Medulla oblongata (tissue), 1 donor: Measurements from ENCODE around the gene HLA-DQB2.
A peak's percentile ranks its signal among the peaks of the same experiment; 100 is the strongest.
"Not testable (repeated sequence)": the region's sequence is repeated elsewhere in the genome, so short reads cannot be mapped to it uniquely, and the experiment has no call there.

Source experiments
- DNase-seq: peaks from one replicate; pipeline ENCODE4 v3.0.0-alpha.2; 2015; ENCODE audit errors: extremely low spot score

HLA-DQB2 gene

GRCh38 chr6:32763421-32763820 is at the start of gene HLA-DQB2:
Gene HLA-DQB2, minus strand, starts transcription at chr6:32763532. Its CDS starts 62 bp downstream, at chr6:32763470.
- peak; percentile 3 for DNase-seq

- no peak for DNase-seq
Measured at GRCh38 chr6:32809171-32809570, 45.8 kb upstream of the HLA-DQB2 start.

- no peak for DNase-seq
Measured at GRCh38 chr6:32807020-32807580, 43.8 kb upstream of the HLA-DQB2 start.

GRCh38 chr6:32805404-32805803 is 42.1 kb upstream of the HLA-DQB2 start:
- DNase-seq: not testable (repeated sequence)

GRCh38 chr6:32803416-32803815 is 40.1 kb upstream of the HLA-DQB2 start:
- peak; percentile 22 for DNase-seq

GRCh38 chr6:32799740-32800139 is 36.4 kb upstream of the HLA-DQB2 start:
- DNase-seq: no peak

GRCh38 chr6:32799168-32799567 is 35.8 kb upstream of the HLA-DQB2 start:
- no peak for DNase-seq

- peak; percentile 81 for DNase-seq
Measured at GRCh38 chr6:32796848-32797776, 33.8 kb upstream of the HLA-DQB2 start.

GRCh38 chr6:32794510-32794909 is 31.2 kb upstream of the HLA-DQB2 start:
- peak; percentile 60 for DNase-seq

GRCh38 chr6:32792901-32793435 is 29.6 kb upstream of the HLA-DQB2 start:
- DNase-seq: no peak

GRCh38 chr6:32790306-32790705 is 27.0 kb upstream of the HLA-DQB2 start:
- DNase-seq: no peak

GRCh38 chr6:32785781-32786533 is 22.6 kb upstream of the HLA-DQB2 start:
- peak; percentile 90 for DNase-seq

GRCh38 chr6:32782923-32783322 is 19.6 kb upstream of the HLA-DQB2 start:
- not testable (repeated sequence) for DNase-seq

- DNase-seq: no peak
Measured at GRCh38 chr6:32779036-32779435, 15.7 kb upstream of the HLA-DQB2 start.

- no peak for DNase-seq
Measured at GRCh38 chr6:32775071-32775470, 11.7 kb upstream of the HLA-DQB2 start.

- DNase-seq: no peak
Measured at GRCh38 chr6:32774426-32774825, 11.1 kb upstream of the HLA-DQB2 start.

- DNase-seq: no peak
Measured at GRCh38 chr6:32772656-32773055, 9.3 kb upstream of the HLA-DQB2 start.

GRCh38 chr6:32764048-32764447 is 716 bp upstream of the HLA-DQB2 start:
- no peak for DNase-seq

GRCh38 chr6:32761548-32761947 is 1.8 kb downstream of the HLA-DQB2 start:
- DNase-seq: no peak

- no peak for DNase-seq
Measured at GRCh38 chr6:32761072-32761471, 2.3 kb downstream of the HLA-DQB2 start.

GRCh38 chr6:32759669-32760068 is 3.7 kb downstream of the HLA-DQB2 start:
- no peak for DNase-seq

GRCh38 chr6:32752580-32752979 is 10.8 kb downstream of the HLA-DQB2 start:
- no peak for DNase-seq
